Mesenchymal stem cell (in vitro differentiated cells and primary cell): ENCODE data around the gene SEMA3D.

Experiments
- DNase-seq: peaks from one replicate; pipeline ENCODE4 v3.0.0-alpha.2; 2013
- H2AFZ ChIP-seq: one replicate; pipeline ENCODE4 v1.6.1; 2013; ENCODE audit warnings: low read depth, mild to moderate bottlenecking, control low read depth, inconsistent platforms, low read length, moderate library complexity
- H2AK5ac ChIP-seq: 2 replicates; pipeline ENCODE4 v1.6.1; 2013; ENCODE audit warnings: low read length, moderate library complexity, mild to moderate bottlenecking, inconsistent platforms; ENCODE audit not compliant: severe bottlenecking
- H2BK120ac ChIP-seq: one replicate; pipeline ENCODE4 v1.6.1; 2013; ENCODE audit warnings: low read depth, mild to moderate bottlenecking, inconsistent platforms, low read length, moderate library complexity
- H2BK12ac ChIP-seq, 2 experiments: one replicate each; pipeline ENCODE4 v1.6.1; 2013; ENCODE audit warnings: inconsistent platforms in 2 of 2, low read length in 2 of 2, mild to moderate bottlenecking in 2 of 2, moderate library complexity in 2 of 2, control low read depth in 1 of 2
- H2BK15ac ChIP-seq: one replicate; pipeline ENCODE4 v1.6.1; 2013; ENCODE audit warnings: mild to moderate bottlenecking, low read depth, inconsistent platforms; ENCODE audit not compliant: poor library complexity, severe bottlenecking
- H2BK5ac ChIP-seq: 2 replicates; pipeline ENCODE4 v1.6.1; 2013; ENCODE audit warnings: low read depth, mild to moderate bottlenecking, low read length, control low read depth, inconsistent platforms; ENCODE audit not compliant: poor library complexity, severe bottlenecking
- H3K14ac ChIP-seq, 2 experiments: one replicate each; pipeline ENCODE4 v1.6.1; 2013; ENCODE audit warnings: inconsistent platforms in 2 of 2, low read length in 2 of 2, control low read depth in 1 of 2, mild to moderate bottlenecking in 1 of 2, moderate library complexity in 1 of 2
- H3K18ac ChIP-seq, 2 experiments: one replicate each; pipeline ENCODE4 v1.6.1; 2013; ENCODE audit warnings: inconsistent platforms in 2 of 2, low read length in 2 of 2, control low read depth in 1 of 2, low read depth in 1 of 2, mild to moderate bottlenecking in 1 of 2
- H3K23ac ChIP-seq, 2 experiments: one replicate each; pipeline ENCODE4 v1.6.1; 2013; ENCODE audit warnings: inconsistent platforms in 2 of 2, low read length in 2 of 2, mild to moderate bottlenecking in 2 of 2, moderate library complexity in 2 of 2, control low read depth in 1 of 2
- H3K27ac ChIP-seq: 2 replicates; pipeline ENCODE4 v1.5.1; 2013; ENCODE audit warnings: mild to moderate bottlenecking, moderate library complexity, low read length, control low read depth, inconsistent platforms; ENCODE audit not compliant: poor library complexity, severe bottlenecking
- H3K27me3 ChIP-seq, 2 experiments: 2 replicates each; pipeline versions ENCODE4 v1.6.1 to v1.7.0; 2013; ENCODE audit warnings: low read length in 2 of 2, mild to moderate bottlenecking in 2 of 2, moderate library complexity in 2 of 2, control low read depth in 1 of 2, inconsistent platforms in 1 of 2; ENCODE audit not compliant: control insufficient read depth in 1 of 2, insufficient read depth in 1 of 2
- H3K36me3 ChIP-seq, 2 experiments: 2 replicates each; pipeline versions ENCODE4 v1.6.1 to v1.7.0; 2013; ENCODE audit warnings: low read length in 2 of 2, control low read depth in 1 of 2, inconsistent platforms in 1 of 2, low read depth in 1 of 2, mild to moderate bottlenecking in 1 of 2; ENCODE audit not compliant: insufficient read depth in 2 of 2, control insufficient read depth in 1 of 2
- H3K4ac ChIP-seq, 2 experiments: one replicate each; pipeline ENCODE4 v1.6.1; 2013; ENCODE audit warnings: inconsistent platforms in 2 of 2, low read length in 2 of 2, mild to moderate bottlenecking in 2 of 2, moderate library complexity in 2 of 2, control low read depth in 1 of 2, low read depth in 1 of 2
- H3K4me1 ChIP-seq: 2 replicates; pipeline ENCODE4 v1.6.1; 2013; ENCODE audit warnings: low read depth, low read length, control low read depth; ENCODE audit not compliant: control insufficient read depth, insufficient read depth
- H3K4me2 ChIP-seq: 2 replicates; pipeline ENCODE4 v1.6.1; 2013; ENCODE audit warnings: low read length, mild to moderate bottlenecking, inconsistent platforms; ENCODE audit not compliant: poor library complexity, severe bottlenecking
- H3K4me3 ChIP-seq, 2 experiments: 2 replicates each; pipeline versions ENCODE4 v1.5.1 to v1.7.0; 2013; ENCODE audit warnings: low read length in 2 of 2, mild to moderate bottlenecking in 2 of 2, control low read depth in 1 of 2, low read depth in 1 of 2; ENCODE audit not compliant: insufficient read depth in 1 of 2
- H3K79me1 ChIP-seq: replicated peaks from 2 replicates; pipeline ENCODE4 v1.6.1; 2013; ENCODE audit warnings: mild to moderate bottlenecking, control low read depth, low read length, inconsistent platforms; ENCODE audit not compliant: poor library complexity, severe bottlenecking
- H3K9ac ChIP-seq: 2 replicates; pipeline ENCODE4 v1.7.0; 2013; ENCODE audit warnings: mild to moderate bottlenecking, low read length, moderate library complexity
- H3K9me3 ChIP-seq: 2 replicates; pipeline ENCODE4 v1.7.0; 2013; ENCODE audit warnings: mild to moderate bottlenecking, low read length; ENCODE audit not compliant: control insufficient read depth
- H4K8ac ChIP-seq: one replicate; pipeline ENCODE4 v1.6.1; 2013; ENCODE audit warnings: inconsistent platforms, mild to moderate bottlenecking, low read length, moderate library complexity
- H4K91ac ChIP-seq: one replicate; pipeline ENCODE4 v1.6.1; 2013; ENCODE audit warnings: mild to moderate bottlenecking, low read length, inconsistent platforms
- WGBS: methylation state at CpG from one replicate; pipeline ENCODE4 v1.1.7; 2013; ENCODE audit warnings: mixed read lengths; 5-methylcytosine and 5-hydroxymethylcytosine counted together

Gene SEMA3D

GRCh38 chr7:85162721-85163120, 24.1 kb downstream of the SEMA3D start:
- no peak overlapping the region for H2BK12ac ChIP-seq
- no peak overlapping the region for H3K4ac ChIP-seq
- no peak for DNase-seq
- no peak overlapping the region for H2BK5ac ChIP-seq
- H3K27ac ChIP-seq = no peak overlapping the region
- H3K4me2 ChIP-seq = no peak overlapping the region
- H3K9me3 ChIP-seq = no peaks in the 10 kb centered on the region
- no peak overlapping the region for H2BK120ac ChIP-seq
- H2AK5ac ChIP-seq = no peak overlapping the region
- H3K14ac ChIP-seq = no peak overlapping the region
- H3K9ac ChIP-seq = no peak overlapping the region
- H4K91ac ChIP-seq = no peak overlapping the region
- no peak overlapping the region for H2BK15ac ChIP-seq
- no peaks in the 10 kb centered on the region for H3K27me3 ChIP-seq
- no peaks in the 10 kb centered on the region for H3K79me1 ChIP-seq
- 90% methylated on average over 3 of the region's 4 CpGs for WGBS
- peaks cover 2% of the 10 kb centered on the region for H3K4me1 ChIP-seq
- H2AFZ ChIP-seq = no peak overlapping the region
- no peak overlapping the region for H3K18ac ChIP-seq
- no peak overlapping the region for H4K8ac ChIP-seq
- no peak overlapping the region for H3K23ac ChIP-seq
- no peaks in the 10 kb centered on the region for H3K36me3 ChIP-seq
- H3K4me3 ChIP-seq = no peak overlapping the region

DNA sequence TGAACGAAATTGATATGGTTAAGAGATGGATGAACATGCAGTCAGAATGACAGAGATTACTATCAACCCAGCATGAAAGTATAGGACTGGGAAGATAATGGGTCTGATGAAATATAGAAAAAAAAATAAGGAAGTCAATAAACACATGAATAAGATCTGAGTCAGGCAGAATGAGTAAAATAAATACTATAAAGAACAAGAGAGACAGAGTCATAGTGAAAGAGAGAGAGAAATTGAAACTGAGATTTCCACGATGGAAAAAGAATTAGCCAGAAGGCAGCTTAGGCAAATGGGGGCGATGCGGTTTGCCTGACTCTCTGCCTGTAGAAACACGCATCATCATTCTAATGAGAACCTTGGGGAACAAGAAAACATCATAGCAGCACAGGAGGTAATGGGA, 26.6 kb downstream of the SEMA3D start:
- no peak overlapping the region for H3K14ac ChIP-seq
- H4K8ac ChIP-seq = peak overlapping the region; percentile 4
- no peak overlapping the region for H4K91ac ChIP-seq
- peak overlapping the region in 1 of 2 experiments; percentile 24 for H3K4me3 ChIP-seq
- H2BK5ac ChIP-seq = no peak overlapping the region
- no peak overlapping the region for H2BK15ac ChIP-seq
- H3K27ac ChIP-seq = no peak overlapping the region
- H3K4me2 ChIP-seq = peak overlapping the region; percentile 22
- H3K23ac ChIP-seq = no peak overlapping the region
- peaks cover 2% of the 10 kb centered on the region for H3K4me1 ChIP-seq
- no peaks in the 10 kb centered on the region for H3K27me3 ChIP-seq
- no peaks in the 10 kb centered on the region for H3K79me1 ChIP-seq
- WGBS = 89% methylated on average over 5 of the region's 5 CpGs
- peak overlapping the region; percentile 26 for H3K9ac ChIP-seq
- H2AFZ ChIP-seq = peak overlapping the region; percentile 27
- H3K36me3 ChIP-seq = no peaks in the 10 kb centered on the region
- no peak overlapping the region for H2BK120ac ChIP-seq
- H2AK5ac ChIP-seq = no peak overlapping the region
- H3K18ac ChIP-seq = no peak overlapping the region
- peak; percentile 36 for DNase-seq
- no peak overlapping the region for H2BK12ac ChIP-seq
- no peak overlapping the region for H3K4ac ChIP-seq
- H3K9me3 ChIP-seq = no peaks in the 10 kb centered on the region

DNA sequence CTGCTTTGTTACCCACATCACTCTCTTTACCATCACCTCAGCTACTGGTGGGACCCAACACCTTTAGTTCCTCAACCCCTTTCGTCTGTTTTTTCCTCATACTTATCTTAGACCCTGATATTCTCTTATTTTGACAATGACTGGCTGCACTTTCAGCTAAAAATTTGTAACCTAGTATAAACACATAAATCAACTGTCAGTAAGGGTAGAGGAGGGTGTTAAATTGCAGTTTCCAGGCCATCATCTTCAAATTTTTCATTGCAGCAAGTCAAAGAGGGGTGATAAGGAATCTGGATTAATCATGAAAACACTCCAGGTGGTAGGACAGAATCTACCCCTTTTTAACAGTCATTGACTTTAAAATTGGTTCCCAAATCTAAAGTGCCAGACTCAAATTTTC, 27.9 kb downstream of the SEMA3D start:
- Histone ChIP-seq H4K91ac (no peak overlapping the region), H3K79me1 (no peaks in the 10 kb centered on the region), H3K27ac (no peak overlapping the region), H4K8ac (no peak overlapping the region), H3K4me2 (no peak overlapping the region), H3K27me3 (no peaks in the 10 kb centered on the region), H3K36me3 (no peaks in the 10 kb centered on the region), H3K4me1 (peaks cover 2% of the 10 kb centered on the region), H2AFZ (no peak overlapping the region), H2BK120ac (no peak overlapping the region), H3K4ac (no peak overlapping the region), H3K9me3 (no peaks in the 10 kb centered on the region), H3K14ac (no peak overlapping the region), H3K18ac (no peak overlapping the region), H2AK5ac (no peak overlapping the region), H2BK15ac (no peak overlapping the region), H2BK12ac (no peak overlapping the region), H3K4me3 (no peak overlapping the region), H3K23ac (no peak overlapping the region), H2BK5ac (no peak overlapping the region), H3K9ac (no peak overlapping the region)
- 100% methylated on average over 1 of the region's 1 CpG for WGBS
- DNase-seq = no peak

GRCh38 chr7:85156661-85157208, 30.1 kb downstream of the SEMA3D start:
- DNase-seq = peak; percentile 17
- no CpG with 5 or more reads among the region's 1 CpG for WGBS
- no peak overlapping the region for H4K8ac ChIP-seq

More at GRCh38 chr7:85156661-85157208, 30.1 kb downstream of the SEMA3D start:
- H3K4me2 ChIP-seq = no peak overlapping the region
- H4K91ac ChIP-seq = no peak overlapping the region
- H2BK120ac ChIP-seq = no peak overlapping the region
- H3K4ac ChIP-seq = no peak overlapping the region
- no peak overlapping the region for H3K14ac ChIP-seq
- H3K9ac ChIP-seq = no peak overlapping the region
- H3K27me3 ChIP-seq = no peaks in the 10 kb centered on the region
- H3K27ac ChIP-seq = no peak overlapping the region
- no peak overlapping the region for H2AFZ ChIP-seq
- no peak overlapping the region for H3K18ac ChIP-seq
- no peaks in the 10 kb centered on the region for H3K79me1 ChIP-seq
- no peak overlapping the region for H3K23ac ChIP-seq
- H3K36me3 ChIP-seq = no peaks in the 10 kb centered on the region
- no peak overlapping the region for H2AK5ac ChIP-seq
- no peak overlapping the region for H2BK12ac ChIP-seq
- H3K9me3 ChIP-seq = no peaks in the 10 kb centered on the region
- H2BK15ac ChIP-seq = no peak overlapping the region
- peaks cover 2% of the 10 kb centered on the region for H3K4me1 ChIP-seq
- H2BK5ac ChIP-seq = no peak overlapping the region
- no peak overlapping the region for H3K4me3 ChIP-seq
